Gastrocnemius medialis (tissue), 4 donors: ENCODE measurements around the gene TP53AIP1. TPM values are rescaled to one million over a fixed set of nuclear protein-coding genes. Genes with fewer than 3 reads are reported as not detected.

ENCODE experiments used
- ATAC-seq, 2 donors: fragments of 150-250 bp; one replicate each; pipeline ENCODE4 v1.9.1; 2016
- DNase-seq, 2 donors: peaks; one replicate each; pipeline ENCODE4 v3.0.0-alpha.2; 2019
- H3K27ac ChIP-seq, 4 donors: fragments of 200-600 bp; sonication (generic); 1 replicate in 1 of 4; 2 replicates in 3 of 4; pipeline ENCODE4 v1.5.1; 2016 to 2018; ENCODE audit warnings: mild to moderate bottlenecking in 2 of 4, moderate library complexity in 1 of 4
- H3K27me3 ChIP-seq, 3 donors: fragments of 200-600 bp; sonication (generic) in 2 of 3; 1 replicate in 1 of 3; 2 replicates in 2 of 3; pipeline versions ENCODE4 v1.5.1 to v1.6.0; 2016 to 2019; ENCODE audit warnings: mild to moderate bottlenecking in 1 of 3, moderate library complexity in 1 of 3
- H3K36me3 ChIP-seq, 2 donors: fragments of 200-600 bp; sonication (generic) in 1 of 2; one replicate each; pipeline ENCODE4 v1.5.1; 2017 to 2018
- H3K4me1 ChIP-seq, 2 donors: fragments of 200-600 bp; sonication (generic) in 1 of 2; one replicate each; pipeline ENCODE4 v1.5.1; 2016 to 2017; ENCODE audit warnings: mild to moderate bottlenecking in 2 of 2
- H3K4me3 ChIP-seq, 4 donors: fragments of 200-600 bp; sonication (generic) in 3 of 4; 1 replicate in 1 of 4; 2 replicates in 3 of 4; pipeline ENCODE4 v1.5.1; 2016 to 2019; ENCODE audit warnings: mild to moderate bottlenecking in 2 of 4
- H3K9me3 ChIP-seq, 3 donors: fragments of 200-600 bp; sonication (generic) in 2 of 3; 1 replicate in 1 of 3; 2 replicates in 2 of 3; pipeline ENCODE4 v1.5.1; 2016 to 2019
- CTCF ChIP-seq, 5 experiments: fragments of 450-650 bp in 3 of 5; fragments of 200-600 bp in 2 of 5; sonication (generic) in 2 of 5; IDR thresholded peaks in 4 of 5; conservative IDR thresholded peaks in 1 of 5; 1 replicate in 4 of 5; 2 replicates in 1 of 5; pipeline ENCODE4 v1.5.1; 2016 to 2019; ENCODE audit warnings: antibody characterized with exemption in 5 of 5, mild to moderate bottlenecking in 3 of 5, moderate library complexity in 3 of 5
- POLR2A ChIP-seq, 2 donors: fragments of 450-650 bp; IDR thresholded peaks; one replicate each; pipeline ENCODE4 v1.6.1; 2017; ENCODE audit warnings: antibody characterized with exemption in 2 of 2, mild to moderate bottlenecking in 2 of 2, moderate library complexity in 2 of 2
- in situ Hi-C, 4 donors: fragments of 200-750 bp; cut with MboI; loops; one replicate each; pipeline versions ENCODE4 v1.15.0 to v1.8.0; 2017; ENCODE audit warnings: low sequenced_read_pairs in 4 of 4
- intact Hi-C: fragments of 100-400 bp; cut with DNase I; formaldehyde crosslinking; loops from one replicate; pipeline ENCODE4 v1.15.1; 2023; ENCODE audit warnings: low total_unique reads
- total RNA-seq, 4 donors: library from RNA; depleted of rRNA; stranded (reverse); fragments of >200 nt; gene quantifications; one replicate each; pipeline versions ENCODE4 v1.1.0 to v1.2.3, GENCODE V29; 2016

TP53AIP1 gene
- total RNA-seq, 4 donors from 2014 or later = not detected

- no peak for ATAC-seq
- no peaks in the 10 kb centered on the region for H3K36me3 ChIP-seq
- H3K4me1 ChIP-seq = peaks cover 0 to 7% of the 10 kb centered on the region in 2 donors
- intact Hi-C loops (no loop called here), in situ Hi-C loops (loop anchor here in 1 of 4 donors (25.0 kb wide), 1 partner anchor 445 kb away; no protein-coding TSS in a partner anchor)
- H3K27me3 ChIP-seq = peaks cover 9 to 33% (median 22%) of the 10 kb centered on the region in 3 donors
- no peaks in the 10 kb centered on the region for H3K9me3 ChIP-seq
- TF ChIP-seq CTCF (IDR thresholded peaks at IDR 0.05 in 4 of 5, conservative IDR thresholded peaks at IDR 0.05 in 1 of 5) (no peak), POLR2A (IDR thresholded peaks at IDR 0.05) (no peak)
- H3K27ac ChIP-seq = no peak overlapping the region
- no peak for DNase-seq
- H3K4me3 ChIP-seq = no peak overlapping the region
Measured at GRCh38 chr11:128891913-128892398, 50.7 kb downstream of the TP53AIP1 start.

- Histone ChIP-seq H3K36me3 (no peaks in the 10 kb centered on the region), H3K27ac (no peak within 1 kb of the TSS), H3K9me3 (no peaks in the 10 kb centered on the region), H3K4me1 (peaks cover 0 to 7% of the 10 kb centered on the region in 2 donors), H3K27me3 (peaks cover 9 to 33% (median 22%) of the 10 kb centered on the region in 3 donors), H3K4me3 (peak within 1 kb of the TSS; percentile 24 to 60 (median 49))
- ATAC-seq (no peak), DNase-seq (no peak)
- TF ChIP-seq POLR2A (IDR thresholded peaks at IDR 0.05) = no peak
- TF ChIP-seq CTCF (IDR thresholded peaks at IDR 0.05 in 4 of 5, conservative IDR thresholded peaks at IDR 0.05 in 1 of 5) = no peak
- in situ Hi-C loops = loop anchor here in 1 of 4 donors (25.0 kb wide), 1 partner anchor 447 kb away; no protein-coding TSS in a partner anchor
- intact Hi-C loops = no loop called here
Measured at GRCh38 chr11:128890543-128891368, 51.9 kb downstream of the TP53AIP1 start, which contains the start of gene KCNJ5. KCNJ5 (plus strand) TSS chr11:128891356; CDS start chr11:128911274, 19,918 bp downstream.

GRCh38 chr11:128890216-128890542 is 52.5 kb downstream of the TP53AIP1 start:
- Histone ChIP-seq H3K27me3 (peaks cover 9 to 33% (median 22%) of the 10 kb centered on the region in 3 donors), H3K27ac (no peak overlapping the region), H3K36me3 (no peaks in the 10 kb centered on the region), H3K4me1 (peaks cover 0 to 7% of the 10 kb centered on the region in 2 donors), H3K4me3 (peak overlapping the region; percentile 24 to 60 (median 49)), H3K9me3 (no peaks in the 10 kb centered on the region)
- TF ChIP-seq POLR2A (IDR thresholded peaks at IDR 0.05) = no peak
- no peak for TF ChIP-seq CTCF (IDR thresholded peaks at IDR 0.05 in 4 of 5, conservative IDR thresholded peaks at IDR 0.05 in 1 of 5)
- ATAC-seq = no peak
- intact Hi-C loops = no loop called here
- no peak for DNase-seq
- in situ Hi-C loops = loop anchor here in 1 of 4 donors (25.0 kb wide), 1 partner anchor 447 kb away; no protein-coding TSS in a partner anchor

DNA sequence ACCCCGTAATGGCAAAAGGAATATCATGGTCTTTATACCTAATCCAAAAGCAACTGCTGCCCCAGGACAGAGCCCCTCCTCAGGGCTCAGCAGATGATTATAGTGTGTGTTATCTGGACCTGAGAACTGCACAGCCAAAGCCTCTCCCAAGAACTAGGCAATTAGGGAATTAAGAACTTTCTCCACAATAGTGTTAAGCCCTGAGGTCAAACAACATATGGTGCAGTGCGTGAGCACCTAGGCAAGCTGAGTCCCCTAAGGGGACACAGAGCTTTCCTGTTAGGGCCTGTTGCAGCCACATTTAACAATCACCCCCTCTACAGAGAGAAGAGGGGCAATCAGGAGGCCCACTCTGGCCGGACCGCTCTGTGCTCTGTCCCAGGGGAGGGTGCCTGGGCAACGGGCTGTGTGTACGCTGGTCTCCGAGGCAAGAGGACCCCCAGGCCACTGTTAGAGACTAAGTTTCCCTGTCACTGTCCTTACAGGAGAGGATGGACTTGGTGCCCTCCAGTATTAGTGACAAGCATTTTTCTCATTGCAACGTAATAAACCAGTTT is 52.9 kb downstream of the TP53AIP1 start:
- ATAC-seq (no peak), DNase-seq (no peak)
- Histone ChIP-seq H3K27ac (no peak overlapping the region), H3K36me3 (no peaks in the 10 kb centered on the region), H3K4me1 (peaks cover 0 to 7% of the 10 kb centered on the region in 2 donors), H3K4me3 (no peak overlapping the region), H3K9me3 (no peaks in the 10 kb centered on the region), H3K27me3 (peaks cover 9 to 33% (median 22%) of the 10 kb centered on the region in 3 donors)
- TF ChIP-seq CTCF (IDR thresholded peaks at IDR 0.05 in 4 of 5, conservative IDR thresholded peaks at IDR 0.05 in 1 of 5) (no peak), POLR2A (IDR thresholded peaks at IDR 0.05) (no peak)
- intact Hi-C loops = loop anchor here (5.0 kb wide), 1 partner anchor 443 kb away; no protein-coding TSS in a partner anchor
- in situ Hi-C loops = loop anchor here (5.0 to 25.0 kb wide), 3 partner anchors 63 to 448 kb away; no protein-coding TSS in a partner anchor
